NCI-H1105 treated with DMSO at 0.1 percent for 48 hours (cell line): ENCODE measurements around the gene TULP4.
"Not testable (repeated sequence)": the region's sequence is repeated elsewhere in the genome, so short reads cannot be mapped to it uniquely, and the experiment has no call there.

Source experiments
- DNase-seq: peaks from one replicate; lab custom pipeline; 2025; lab: John Stamatoyannopoulos, UW

TULP4 gene

DNA sequence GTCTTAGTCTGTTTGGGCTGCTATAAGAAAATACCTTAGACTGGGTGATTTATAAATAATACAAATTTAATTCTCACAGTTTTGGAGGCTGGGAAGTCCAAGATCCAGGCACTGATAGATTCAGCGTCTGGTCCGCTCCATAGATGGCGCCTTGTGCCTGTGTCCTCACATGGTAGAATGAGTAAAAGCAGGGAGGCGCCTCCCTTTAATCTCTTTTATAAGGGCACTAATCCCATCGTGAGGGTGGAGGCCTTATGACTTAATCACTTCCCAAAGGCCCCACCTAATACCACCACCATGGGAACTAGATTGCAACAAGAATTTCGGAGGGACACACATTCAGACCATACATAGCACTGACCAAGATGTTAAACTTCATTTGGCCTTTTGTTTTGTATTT is 156.4 kb downstream of the TULP4 start:
- DNase-seq: peak; percentile 61

DNA sequence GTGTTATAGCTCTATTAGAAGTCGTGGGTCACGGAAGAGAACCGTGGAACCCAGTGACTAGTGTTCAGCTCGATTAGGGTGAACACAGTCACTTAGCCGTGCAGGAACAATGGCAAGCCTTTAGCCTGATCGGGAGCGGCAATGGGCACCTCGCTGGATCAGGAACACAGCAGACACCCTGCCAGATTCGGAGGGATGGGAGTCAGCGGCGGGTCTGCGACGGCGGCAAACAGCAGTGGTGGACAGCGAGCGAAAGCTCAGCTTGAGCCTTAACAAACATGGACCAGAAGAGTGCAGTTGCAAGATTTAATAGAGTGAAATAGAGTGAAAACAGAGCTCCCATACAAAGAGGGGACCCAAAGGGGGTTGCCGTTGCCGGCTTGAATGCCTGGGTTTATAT is 157.8 kb downstream of the TULP4 start:
- DNase-seq: not testable (repeated sequence)

DNA sequence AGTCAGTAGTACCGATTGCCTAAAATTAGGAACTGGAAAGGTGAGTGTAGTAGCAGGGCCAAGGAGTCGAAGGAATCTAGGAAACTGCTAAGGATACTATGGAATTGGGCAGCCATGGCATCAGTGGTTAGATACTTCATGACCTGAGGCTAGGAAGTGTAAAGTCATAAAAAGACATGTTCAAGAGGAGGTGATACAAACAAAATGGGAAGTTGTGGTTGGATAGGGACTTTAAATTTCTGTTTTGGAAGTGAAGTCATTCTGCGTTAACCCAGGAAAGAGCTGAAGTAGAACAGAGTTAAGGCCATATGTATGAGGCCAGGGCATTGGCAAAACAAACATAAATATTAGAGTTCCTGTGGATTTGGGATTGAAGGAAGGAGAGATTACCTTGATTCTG is 159.1 kb downstream of the TULP4 start:
- no peak for DNase-seq

DNA sequence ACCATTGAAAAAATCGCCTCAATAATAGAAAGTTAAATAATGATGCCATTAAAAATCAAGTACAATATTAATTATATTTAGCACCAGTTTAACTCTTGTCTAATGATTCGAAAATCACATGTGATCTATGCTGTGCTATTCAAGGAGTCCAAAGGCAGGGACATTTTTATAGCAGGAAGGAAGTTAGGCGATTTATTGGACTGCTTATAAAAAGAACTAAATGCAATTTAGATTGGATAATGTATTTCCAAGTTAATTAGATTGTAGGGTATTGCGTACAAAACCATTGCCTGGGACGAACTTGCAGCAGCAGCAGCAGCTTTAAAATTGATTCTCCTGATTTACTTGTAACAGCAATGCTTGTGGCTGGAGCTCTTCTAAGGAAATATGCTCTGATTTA is 160.2 kb downstream of the TULP4 start:
- DNase-seq: no peak

DNA sequence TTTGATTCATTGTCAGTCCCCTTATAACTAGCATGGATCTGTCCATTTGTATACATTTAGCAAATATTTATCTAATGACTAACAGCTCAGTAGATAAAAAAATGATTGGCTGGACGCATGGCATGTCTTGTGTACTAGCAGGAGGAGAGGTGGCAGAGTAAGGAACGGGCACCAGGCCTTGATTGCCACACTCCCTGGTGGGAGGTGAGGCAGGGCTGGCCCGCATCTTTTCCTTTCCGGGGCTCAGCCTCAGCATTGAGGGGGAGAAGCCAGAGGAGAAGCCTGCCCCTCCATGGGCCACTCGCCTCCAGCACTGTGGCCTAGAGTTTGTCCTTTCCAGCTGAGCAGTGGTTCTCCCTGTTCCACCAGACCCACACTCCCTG is 162.7 kb downstream of the TULP4 start:
- no peak for DNase-seq

DNA sequence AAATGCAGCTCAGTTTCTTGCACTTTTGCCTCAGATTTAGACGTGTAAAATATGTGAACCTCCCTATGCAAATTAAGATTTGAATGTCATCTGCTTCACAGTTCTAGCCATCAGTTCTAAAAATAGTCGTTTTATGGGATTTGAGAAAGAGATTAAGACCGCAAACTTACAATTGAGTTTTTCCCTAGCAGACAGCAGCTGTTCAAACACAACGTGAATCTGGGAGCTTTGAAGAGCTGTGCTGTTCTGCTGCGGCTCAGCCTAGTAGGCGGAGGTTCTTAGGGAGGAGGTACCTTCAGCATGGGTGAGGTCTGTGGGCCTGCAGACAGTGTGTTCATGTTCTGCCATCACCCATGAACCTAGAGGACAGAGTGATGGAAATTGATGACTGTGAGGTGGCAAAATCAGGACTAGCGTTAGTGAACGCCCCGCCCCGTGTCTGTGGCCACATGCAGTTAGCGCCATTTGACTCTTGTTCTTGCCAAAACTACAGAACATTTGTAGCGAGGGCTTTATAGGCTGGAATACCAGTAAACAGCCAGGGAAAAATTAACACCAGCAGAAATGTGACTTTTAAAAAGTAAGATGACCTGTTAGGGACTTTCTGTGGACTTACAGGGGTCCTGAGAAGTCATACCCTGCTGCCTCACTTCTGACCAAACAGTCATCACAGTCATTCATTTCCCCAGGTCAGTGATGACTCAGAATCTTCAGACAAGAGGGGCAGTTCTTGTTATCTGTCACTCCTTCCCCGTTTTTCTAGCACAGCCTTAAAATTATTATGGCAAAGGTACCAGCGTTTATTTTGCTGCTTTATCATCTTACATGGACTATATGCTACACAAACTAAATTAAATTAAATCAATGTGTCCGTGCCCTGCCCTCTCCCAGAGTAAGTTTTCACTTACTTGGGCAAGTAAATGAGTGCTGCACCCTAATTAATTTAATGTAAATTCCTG is 163.4 kb downstream of the TULP4 start:
- DNase-seq: peak; percentile 99

DNA sequence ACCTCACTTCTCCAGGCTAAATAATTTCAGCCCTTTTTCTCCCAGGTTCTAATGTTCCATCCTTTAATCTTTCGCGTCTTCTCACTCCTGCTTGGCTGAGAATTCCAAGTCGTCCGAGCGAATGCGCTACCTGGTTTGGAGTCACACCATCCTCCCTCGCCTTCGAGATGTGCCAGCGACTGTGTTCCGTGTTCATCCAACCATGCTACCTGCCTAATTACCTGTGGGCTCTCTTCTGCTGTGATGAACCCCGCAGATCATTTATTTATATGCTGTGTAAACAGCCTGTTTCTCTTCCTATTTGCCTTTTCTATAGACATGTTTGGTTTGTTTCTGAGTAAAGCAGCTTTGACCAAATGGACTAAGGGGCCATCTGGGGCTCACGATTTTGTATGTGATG is 164.1 kb downstream of the TULP4 start:
- DNase-seq: peak; percentile 92

DNA sequence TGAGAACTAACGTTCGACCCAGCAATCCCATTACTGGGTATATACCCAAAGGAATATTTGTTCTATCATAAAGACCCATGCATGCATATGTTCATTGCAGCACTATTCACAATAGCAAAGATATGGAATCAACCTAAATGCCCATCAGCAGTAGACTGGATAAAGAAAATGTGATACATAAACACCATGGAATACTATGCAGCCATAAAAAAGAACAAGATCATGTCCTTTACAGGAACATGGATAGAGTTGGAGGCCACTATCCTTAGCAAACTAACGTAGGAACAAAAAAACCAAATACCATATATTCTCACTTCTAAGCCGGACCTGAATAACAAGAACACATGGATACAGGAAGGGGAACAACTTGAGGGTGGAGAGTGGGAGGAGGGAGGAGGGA is 165.5 kb downstream of the TULP4 start:
- not testable (repeated sequence) for DNase-seq

DNA sequence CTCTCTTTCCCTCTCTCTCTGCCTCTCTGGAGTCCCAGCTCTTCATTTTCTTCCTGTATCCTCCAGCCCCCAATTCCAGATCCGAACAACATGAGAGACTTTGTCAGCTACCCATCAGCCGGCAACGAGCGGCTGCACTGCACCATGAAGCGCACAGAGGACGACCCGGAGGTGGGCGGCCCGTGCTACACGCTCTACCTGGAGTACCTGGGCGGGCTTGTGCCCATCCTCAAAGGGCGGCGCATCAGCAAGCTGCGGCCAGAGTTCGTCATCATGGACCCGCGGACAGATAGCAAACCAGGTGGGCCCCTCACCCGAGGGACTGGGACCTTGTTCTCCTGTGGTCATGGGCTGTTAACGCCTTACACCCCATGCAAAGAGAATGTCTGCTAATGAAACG is 168.7 kb downstream of the TULP4 start:
- no peak for DNase-seq

DNA sequence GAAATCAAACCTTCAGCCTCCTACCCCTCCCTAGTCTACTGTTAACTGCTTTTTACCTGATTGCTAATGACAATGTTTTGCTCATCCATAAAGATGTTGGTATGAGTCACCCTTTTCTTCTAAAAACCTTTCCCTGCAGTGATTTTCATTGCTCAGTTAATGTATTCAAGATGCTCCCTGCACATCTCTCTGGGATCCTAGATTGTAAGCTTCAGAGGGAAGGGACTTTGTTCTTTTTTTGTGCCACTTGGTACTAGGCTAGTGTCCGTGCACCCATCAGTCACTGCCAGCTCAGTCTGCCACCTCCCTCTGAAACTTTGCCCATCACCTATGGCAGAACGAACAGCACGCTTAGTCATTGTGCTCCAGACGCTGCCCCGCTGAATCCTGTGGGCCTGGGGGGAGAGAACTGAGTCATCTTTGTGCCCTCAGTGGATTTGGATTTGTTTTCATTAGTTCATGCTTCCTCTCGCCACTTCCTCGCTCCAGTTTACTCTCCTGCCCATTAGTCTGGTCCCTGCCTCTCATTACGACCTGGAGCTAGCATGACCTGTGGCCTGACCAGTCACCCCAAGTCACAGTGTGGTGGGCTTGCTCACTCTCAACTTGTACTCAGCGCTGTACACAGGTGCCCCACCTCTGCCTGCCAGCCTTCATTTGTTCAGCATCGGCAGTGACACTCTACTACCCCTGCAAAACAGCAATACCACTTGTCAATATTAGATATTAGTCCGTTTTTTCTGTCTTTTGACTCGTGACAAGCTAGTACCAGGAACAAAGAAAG is 169.6 kb downstream of the TULP4 start:
- DNase-seq: no peak

DNA sequence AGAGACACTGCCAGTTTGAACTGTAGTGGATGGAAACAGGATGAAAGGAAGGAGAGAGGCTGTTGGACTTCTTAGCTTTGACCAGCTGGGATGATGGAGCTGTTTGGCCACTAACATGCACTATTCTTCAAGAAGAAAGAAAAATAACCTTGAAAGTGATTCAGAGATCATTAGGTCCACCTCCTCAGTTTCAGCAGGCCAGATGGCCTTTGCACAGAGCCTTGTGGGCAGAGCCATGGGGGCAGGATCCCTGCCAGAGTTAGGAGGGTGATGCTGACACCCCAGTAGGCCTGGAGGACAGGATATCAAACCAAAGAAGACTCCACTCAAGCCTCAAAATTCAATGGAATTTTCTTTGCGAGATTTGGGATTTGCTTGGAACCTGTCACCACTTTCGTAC is 173.2 kb downstream of the TULP4 start:
- no peak for DNase-seq

DNA sequence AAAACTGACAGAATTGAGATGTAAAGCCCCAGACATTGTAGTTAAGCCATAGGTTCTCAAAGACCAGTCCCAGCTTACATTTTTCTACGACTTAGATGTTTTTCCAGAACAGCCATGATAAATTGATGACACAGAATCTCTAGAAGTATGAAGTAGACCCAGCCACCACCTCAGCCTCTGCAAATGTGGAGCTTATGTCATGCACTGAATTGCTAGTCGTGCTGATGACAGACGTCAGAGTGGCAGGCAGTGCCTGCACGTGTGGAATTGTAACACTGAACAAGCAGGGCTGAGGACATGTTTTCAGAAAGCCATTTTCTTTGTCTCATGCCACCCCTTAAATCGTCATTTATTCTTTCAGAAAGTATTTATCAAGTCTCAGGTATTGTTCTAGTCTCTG is 175.2 kb downstream of the TULP4 start:
- no peak for DNase-seq

DNA sequence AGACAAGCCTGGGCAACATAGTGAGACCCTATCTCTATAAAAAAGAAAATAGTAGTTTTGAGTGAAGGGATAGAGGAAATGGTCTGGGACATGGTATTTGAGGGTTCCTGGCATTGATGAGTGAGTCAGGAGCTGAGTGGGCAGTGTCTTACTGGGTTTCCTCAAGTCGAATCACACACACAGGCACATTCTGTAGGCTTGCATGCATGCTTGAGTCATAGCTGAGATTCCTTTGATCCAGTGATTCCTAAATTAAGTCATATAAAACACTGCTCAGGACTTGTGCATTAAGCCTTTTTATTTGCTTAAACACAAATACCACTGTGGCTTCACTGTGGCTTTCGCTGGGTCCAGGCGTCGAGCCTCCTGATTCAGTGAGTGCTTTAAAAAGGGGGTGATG is 175.8 kb downstream of the TULP4 start:
- DNase-seq: no peak

DNA sequence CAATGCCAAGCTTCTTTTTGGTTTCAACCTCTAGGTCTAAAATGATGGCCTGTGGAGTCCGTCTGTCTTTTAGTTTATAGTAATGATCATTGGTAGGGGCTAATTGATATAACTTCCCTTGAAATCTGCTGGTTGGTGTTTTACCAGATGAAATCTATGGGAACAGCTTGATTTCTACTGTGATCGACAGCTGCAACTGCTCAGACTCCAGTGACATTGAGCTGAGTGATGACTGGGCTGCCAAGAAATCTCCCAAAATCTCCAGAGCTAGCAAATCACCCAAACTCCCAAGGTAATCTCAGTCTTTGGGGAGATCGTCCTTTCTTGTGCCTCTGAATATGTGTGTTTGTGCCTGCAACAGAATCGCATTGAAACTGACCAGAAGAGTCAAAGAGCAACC is 177.2 kb downstream of the TULP4 start:
- DNase-seq: no peak

DNA sequence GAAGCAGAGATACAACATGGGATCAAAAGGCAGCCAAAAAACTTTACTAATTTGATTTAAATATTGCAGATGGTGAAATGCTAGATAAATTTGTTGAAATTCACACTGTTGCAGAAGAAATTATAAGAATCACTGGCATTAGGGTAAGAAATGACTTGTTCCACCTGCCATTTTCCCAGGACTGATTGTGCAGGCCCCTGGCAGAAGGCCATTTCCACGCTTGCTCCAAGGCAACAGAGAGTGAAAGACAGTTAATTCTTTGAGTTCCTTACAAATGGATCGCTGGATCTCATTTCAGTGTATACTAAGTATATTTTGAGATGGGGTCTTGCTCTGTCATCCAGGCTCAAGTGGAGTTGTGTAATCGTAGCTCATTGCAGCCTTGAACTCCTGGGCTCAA is 180.6 kb downstream of the TULP4 start:
- DNase-seq: no peak

DNA sequence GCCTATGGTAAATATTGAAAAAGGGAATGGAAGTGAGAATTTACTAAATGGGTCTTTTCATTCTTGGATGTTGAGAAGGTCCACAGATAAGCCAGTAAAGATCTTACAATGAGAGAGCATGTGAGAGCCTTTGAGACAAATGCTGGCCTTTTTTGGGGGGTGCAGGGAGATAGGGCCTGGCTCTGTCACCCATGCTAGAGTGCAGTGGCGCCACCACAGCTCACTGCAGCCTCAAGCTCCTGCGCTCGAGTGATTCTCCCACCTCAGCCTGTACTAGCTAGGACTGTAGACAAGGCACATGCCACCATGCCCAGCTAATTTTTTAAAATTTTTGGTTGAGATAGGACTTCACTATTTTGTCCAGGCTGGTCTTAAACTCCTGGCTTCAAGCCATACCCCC is 184.4 kb downstream of the TULP4 start:
- peak; percentile 15 for DNase-seq

DNA sequence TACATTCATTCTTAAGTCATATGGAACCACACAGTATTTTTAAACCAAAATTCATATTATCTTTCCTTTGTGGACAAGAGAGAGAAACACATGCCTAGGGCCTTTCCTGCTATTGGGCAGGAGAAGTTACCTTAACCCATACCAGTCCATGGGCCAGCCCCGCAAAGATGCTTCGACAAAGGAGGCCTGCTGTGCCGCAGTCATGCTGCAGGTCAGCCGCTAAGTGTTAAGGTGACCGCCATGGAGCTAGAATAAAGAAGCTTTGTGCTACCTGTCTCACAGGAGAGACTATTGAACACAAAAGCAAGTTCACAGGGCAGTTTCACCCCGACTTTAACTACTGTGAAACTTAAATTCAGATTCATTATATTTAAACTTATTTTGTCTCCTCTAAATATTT is 185.4 kb downstream of the TULP4 start:
- DNase-seq: no peak

DNA sequence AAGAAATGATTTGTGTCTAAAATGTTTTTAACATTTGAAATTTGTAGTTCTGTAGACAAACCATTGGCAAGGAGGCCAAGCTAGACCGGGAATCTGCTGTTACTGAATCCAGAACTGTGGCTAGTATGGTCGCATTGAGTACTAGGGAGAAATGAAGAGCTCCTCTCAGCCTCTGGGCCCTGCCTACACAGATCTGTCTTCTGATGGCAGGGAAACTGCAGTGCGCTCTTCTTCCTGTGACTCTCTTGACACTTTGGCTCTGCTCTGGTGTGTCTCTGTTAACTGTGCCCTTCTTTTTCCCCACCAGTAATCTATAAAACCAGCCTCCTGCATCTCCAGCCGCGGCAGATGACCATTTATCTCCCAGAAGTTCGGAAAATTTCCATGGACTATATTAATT is 186.1 kb downstream of the TULP4 start:
- DNase-seq: no peak

DNA sequence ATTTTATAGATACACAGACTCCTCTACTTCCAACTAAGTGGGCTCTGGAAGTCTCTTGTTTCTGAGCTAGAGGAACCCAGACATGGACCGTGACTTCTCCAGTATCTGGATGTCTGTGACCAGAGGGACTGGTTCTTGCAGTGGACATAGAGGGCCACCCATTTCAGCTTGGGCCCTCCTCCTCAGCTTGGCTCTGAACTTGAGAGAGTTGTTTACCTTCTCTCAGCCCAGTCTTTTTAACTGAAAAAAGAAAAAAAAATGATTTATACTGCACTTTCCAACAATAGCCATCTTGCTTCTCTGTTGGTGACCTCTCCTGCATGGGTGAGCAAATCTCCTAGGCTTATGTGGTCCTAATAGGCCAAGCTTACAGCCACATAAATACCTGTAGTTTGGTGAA is 187.3 kb downstream of the TULP4 start:
- DNase-seq: no peak

DNA sequence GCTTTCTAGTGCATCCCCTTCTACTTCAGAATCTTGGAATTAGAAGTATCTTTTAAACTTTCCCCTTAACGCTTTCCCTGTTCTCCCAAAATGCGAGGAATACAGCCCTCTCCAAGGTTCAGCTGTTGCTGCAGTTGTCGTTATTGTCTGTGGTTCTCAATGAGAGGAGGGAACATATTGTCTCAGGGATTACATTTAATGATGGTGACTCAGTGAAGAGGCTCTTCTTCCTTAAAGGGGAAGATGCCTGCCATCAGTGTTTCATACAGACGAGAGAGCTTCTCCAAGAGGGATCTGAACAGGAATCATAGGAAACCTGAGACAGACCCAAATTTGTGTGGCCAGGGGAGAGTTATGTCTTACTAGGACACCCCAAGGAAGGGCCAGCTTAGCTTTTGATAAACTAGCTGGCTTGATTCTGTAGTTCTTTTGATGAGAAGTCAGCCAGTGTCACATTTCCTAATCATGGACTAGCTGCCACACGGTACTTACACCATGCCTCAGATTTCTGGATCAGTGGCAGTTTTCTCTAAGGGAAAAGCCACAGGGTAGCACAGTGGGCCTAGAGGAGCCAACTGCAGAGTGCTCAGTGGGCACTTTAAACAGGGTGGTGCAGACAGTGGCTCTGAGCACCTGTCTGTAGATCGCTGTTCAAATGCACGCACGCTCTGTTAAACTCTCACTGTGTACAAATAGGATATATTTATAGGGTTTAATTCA is 187.9 kb downstream of the TULP4 start:
- no peak for DNase-seq

DNA sequence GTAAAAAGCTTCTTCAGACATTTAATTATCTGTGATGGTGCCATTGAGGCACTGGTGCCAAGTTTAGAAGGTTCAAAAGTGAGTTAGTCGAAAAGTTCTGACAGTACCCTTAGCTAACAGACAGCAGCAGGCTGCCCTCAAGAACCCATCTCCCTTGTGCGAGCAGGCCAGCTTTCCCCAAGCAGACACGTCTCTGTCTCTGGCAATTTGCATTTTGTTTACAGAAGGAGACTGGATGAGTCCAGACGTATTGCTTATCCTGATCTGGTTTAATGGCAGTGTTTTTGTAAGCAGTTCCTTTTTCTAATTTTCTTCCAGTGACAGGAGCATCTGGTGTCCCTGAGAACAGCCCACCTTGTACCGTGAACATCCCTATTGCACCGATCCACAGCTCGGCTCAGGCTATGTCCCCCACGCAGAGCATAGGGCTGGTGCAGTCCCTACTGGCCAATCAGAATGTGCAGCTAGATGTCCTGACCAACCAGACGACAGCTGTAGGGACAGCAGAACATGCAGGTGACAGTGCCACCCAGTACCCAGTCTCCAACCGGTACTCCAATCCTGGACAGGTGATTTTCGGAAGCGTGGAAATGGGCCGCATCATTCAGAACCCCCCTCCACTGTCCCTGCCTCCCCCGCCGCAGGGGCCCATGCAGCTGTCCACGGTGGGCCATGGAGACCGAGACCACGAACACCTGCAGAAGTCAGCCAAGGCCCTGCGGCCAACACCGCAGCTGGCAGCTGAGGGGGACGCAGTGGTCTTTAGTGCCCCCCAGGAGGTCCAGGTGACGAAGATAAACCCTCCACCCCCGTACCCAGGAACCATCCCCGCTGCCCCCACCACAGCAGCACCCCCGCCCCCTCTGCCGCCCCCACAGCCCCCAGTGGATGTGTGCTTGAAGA is 189.3 kb downstream of the TULP4 start:
- no peak for DNase-seq
